Measurements from ENCODE around the gene SKA1.

GRCh38 chr18:50358844-50359243 is 16.0 kb upstream of the SKA1 start:
- TF ChIP-seq CTCF (IDR thresholded peaks at IDR 0.05): no peak
- TF ChIP-seq POLR2A (IDR thresholded peaks at IDR 0.05): no peak
